ENCODE data around the gene STXBP3. TPM values are rescaled to one million over a fixed set of nuclear protein-coding genes. Genes with fewer than 3 reads are reported as not detected.

STXBP3 gene
- polyA plus RNA-seq, 1 donor from 2014 or later = 29.6 TPM

- peaks cover 7% of the 10 kb centered on the region for H3K36me3 ChIP-seq (ENCODE audit: insufficient read depth, low read length)
- H3K27ac ChIP-seq (ENCODE audit: low read length) = no peak overlapping the region
- H3K4me2 ChIP-seq (ENCODE audit: low read length) = no peak overlapping the region
- H3K27me3 ChIP-seq (ENCODE audit: insufficient read depth, low read depth, low read length) = no peaks in the 10 kb centered on the region
- no peak overlapping the region for H2AFZ ChIP-seq (ENCODE audit: low read depth, low read length)
- no peak overlapping the region for H3K4me3 ChIP-seq (ENCODE audit: low read length)
- no peaks in the 10 kb centered on the region for H3K9me2 ChIP-seq (ENCODE audit: insufficient read depth, low read length)
- H3K79me2 ChIP-seq (replicated peaks; ENCODE audit: insufficient read depth, low read length) = no peaks in the 10 kb centered on the region
- no peaks in the 10 kb centered on the region for H4K20me1 ChIP-seq (ENCODE audit: insufficient read depth)
- H3K9ac ChIP-seq (ENCODE audit: low read length) = no peak overlapping the region
- no peaks in the 10 kb centered on the region for H3K9me3 ChIP-seq (ENCODE audit: low read length)
- TF ChIP-seq REST (IDR thresholded peaks at IDR 0.05; ENCODE audit: borderline replicate concordance) = no peak
- TF ChIP-seq SMC3 (conservative IDR thresholded peaks at IDR 0.05; ENCODE audit: poor library complexity) = no peak
- no peak for TF ChIP-seq EP300 (conservative IDR thresholded peaks at IDR 0.05; ENCODE audit: poor library complexity, severe bottlenecking)
- no peak for TF ChIP-seq EZH2 (IDR thresholded peaks at IDR 0.05; ENCODE audit: borderline replicate concordance, insufficient read depth, low read length, poor library complexity, severe bottlenecking)
- no peak for TF ChIP-seq POLR2AphosphoS5 (IDR thresholded peaks at IDR 0.05)
- no peak for TF ChIP-seq TAF1 (IDR thresholded peaks at IDR 0.05; ENCODE audit: low read depth)
- no peak for TF ChIP-seq MXI1 (conservative IDR thresholded peaks at IDR 0.05; ENCODE audit: poor library complexity, severe bottlenecking)
- TF ChIP-seq, protein P1, sequence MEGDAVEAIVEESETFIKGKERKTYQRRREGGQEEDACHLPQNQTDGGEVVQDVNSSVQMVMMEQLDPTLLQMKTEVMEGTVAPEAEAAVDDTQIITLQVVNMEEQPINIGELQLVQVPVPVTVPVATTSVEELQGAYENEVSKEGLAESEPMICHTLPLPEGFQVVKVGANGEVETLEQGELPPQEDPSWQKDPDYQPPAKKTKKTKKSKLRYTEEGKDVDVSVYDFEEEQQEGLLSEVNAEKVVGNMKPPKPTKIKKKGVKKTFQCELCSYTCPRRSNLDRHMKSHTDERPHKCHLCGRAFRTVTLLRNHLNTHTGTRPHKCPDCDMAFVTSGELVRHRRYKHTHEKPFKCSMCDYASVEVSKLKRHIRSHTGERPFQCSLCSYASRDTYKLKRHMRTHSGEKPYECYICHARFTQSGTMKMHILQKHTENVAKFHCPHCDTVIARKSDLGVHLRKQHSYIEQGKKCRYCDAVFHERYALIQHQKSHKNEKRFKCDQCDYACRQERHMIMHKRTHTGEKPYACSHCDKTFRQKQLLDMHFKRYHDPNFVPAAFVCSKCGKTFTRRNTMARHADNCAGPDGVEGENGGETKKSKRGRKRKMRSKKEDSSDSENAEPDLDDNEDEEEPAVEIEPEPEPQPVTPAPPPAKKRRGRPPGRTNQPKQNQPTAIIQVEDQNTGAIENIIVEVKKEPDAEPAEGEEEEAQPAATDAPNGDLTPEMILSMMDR (IDR thresholded peaks at IDR 0.05; ENCODE audit: poor library complexity, severe bottlenecking) = no peak
- no peak for TF ChIP-seq RAD21 (conservative IDR thresholded peaks at IDR 0.05)
- H3F3A ChIP-seq (ENCODE audit: insufficient read depth, low read length, poor library complexity, severe bottlenecking) = no peaks in the 10 kb centered on the region
These were observed 42.0 kb upstream of the STXBP3 start for GRCh38 chr1:108704496-108704895.

- Histone ChIP-seq H3K27me3 (ENCODE audit: insufficient read depth, low read depth, low read length) (no peaks in the 10 kb centered on the region), H3K27ac (ENCODE audit: low read length) (no peak overlapping the region)
- TF ChIP-seq EZH2 (IDR thresholded peaks at IDR 0.05; ENCODE audit: borderline replicate concordance, insufficient read depth, low read length, poor library complexity, severe bottlenecking) (no peak), RAD21 (conservative IDR thresholded peaks at IDR 0.05) (no peak), REST (IDR thresholded peaks at IDR 0.05; ENCODE audit: borderline replicate concordance) (no peak), EP300 (conservative IDR thresholded peaks at IDR 0.05; ENCODE audit: poor library complexity, severe bottlenecking) (no peak), SMC3 (conservative IDR thresholded peaks at IDR 0.05; ENCODE audit: poor library complexity) (no peak), TAF1 (IDR thresholded peaks at IDR 0.05; ENCODE audit: low read depth) (no peak), MXI1 (conservative IDR thresholded peaks at IDR 0.05; ENCODE audit: poor library complexity, severe bottlenecking) (no peak), POLR2AphosphoS5 (IDR thresholded peaks at IDR 0.05) (no peak)
- TF ChIP-seq, protein P1 (IDR thresholded peaks at IDR 0.05; ENCODE audit: poor library complexity, severe bottlenecking) = no peak
These were observed 39.8 kb upstream of the STXBP3 start for GRCh38 chr1:108706643-108707042.

More at GRCh38 chr1:108706643-108707042, 39.8 kb upstream of the STXBP3 start:
- no peak overlapping the region for H3K9ac ChIP-seq (ENCODE audit: low read length)
- no peaks in the 10 kb centered on the region for H3K36me3 ChIP-seq (ENCODE audit: insufficient read depth, low read length)
- no peaks in the 10 kb centered on the region for H3K9me3 ChIP-seq (ENCODE audit: low read length)
- H3K9me2 ChIP-seq (ENCODE audit: insufficient read depth, low read length) = no peaks in the 10 kb centered on the region
- H3K4me3 ChIP-seq (ENCODE audit: low read length) = no peak overlapping the region
- H4K20me1 ChIP-seq (ENCODE audit: insufficient read depth) = no peaks in the 10 kb centered on the region
- no peak overlapping the region for H2AFZ ChIP-seq (ENCODE audit: low read depth, low read length)
- H3K4me2 ChIP-seq (ENCODE audit: low read length) = no peak overlapping the region
- no peaks in the 10 kb centered on the region for H3K79me2 ChIP-seq (replicated peaks; ENCODE audit: insufficient read depth, low read length)
- no peaks in the 10 kb centered on the region for H3F3A ChIP-seq (ENCODE audit: insufficient read depth, low read length, poor library complexity, severe bottlenecking)

All from neural cell (in vitro differentiated cells).